GM12873 (cell line): ENCODE results near the gene GJB4.

Experiments used
- TF ChIP-seq, protein P1 (sequence below): IDR thresholded peaks from 2 replicates; pipeline ENCODE4 v1.5.1; 2012; ENCODE audit warnings: low read depth, mild to moderate bottlenecking, moderate library complexity, low read length, control low read depth; ENCODE audit not compliant: insufficient read depth; ENCODE audit errors: missing control alignments

The GJB4 gene

GRCh38 chr1:34794790-34795180, 35.2 kb downstream of the GJB4 start:
- TF ChIP-seq, protein P1, sequence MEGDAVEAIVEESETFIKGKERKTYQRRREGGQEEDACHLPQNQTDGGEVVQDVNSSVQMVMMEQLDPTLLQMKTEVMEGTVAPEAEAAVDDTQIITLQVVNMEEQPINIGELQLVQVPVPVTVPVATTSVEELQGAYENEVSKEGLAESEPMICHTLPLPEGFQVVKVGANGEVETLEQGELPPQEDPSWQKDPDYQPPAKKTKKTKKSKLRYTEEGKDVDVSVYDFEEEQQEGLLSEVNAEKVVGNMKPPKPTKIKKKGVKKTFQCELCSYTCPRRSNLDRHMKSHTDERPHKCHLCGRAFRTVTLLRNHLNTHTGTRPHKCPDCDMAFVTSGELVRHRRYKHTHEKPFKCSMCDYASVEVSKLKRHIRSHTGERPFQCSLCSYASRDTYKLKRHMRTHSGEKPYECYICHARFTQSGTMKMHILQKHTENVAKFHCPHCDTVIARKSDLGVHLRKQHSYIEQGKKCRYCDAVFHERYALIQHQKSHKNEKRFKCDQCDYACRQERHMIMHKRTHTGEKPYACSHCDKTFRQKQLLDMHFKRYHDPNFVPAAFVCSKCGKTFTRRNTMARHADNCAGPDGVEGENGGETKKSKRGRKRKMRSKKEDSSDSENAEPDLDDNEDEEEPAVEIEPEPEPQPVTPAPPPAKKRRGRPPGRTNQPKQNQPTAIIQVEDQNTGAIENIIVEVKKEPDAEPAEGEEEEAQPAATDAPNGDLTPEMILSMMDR, result no peak

DNA sequence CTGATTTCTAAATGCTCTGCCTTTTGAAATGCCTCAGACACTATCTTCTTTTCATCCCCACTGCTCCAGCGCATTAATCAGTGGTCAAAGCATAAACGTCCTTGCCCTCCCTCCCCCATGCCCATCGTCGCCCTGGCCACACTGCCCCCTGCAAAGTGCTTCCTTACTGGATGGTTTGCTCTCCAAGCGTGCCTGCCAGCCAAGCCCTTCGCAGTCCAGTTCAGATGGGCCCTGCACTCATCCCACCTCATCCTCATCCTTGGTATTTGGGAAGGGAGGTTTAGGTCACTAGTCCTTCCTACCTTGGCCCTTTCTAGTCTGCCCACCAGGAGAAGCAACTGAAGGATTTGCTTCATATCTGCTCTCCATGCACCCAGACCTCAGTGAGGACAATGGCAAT, 36.4 kb downstream of the GJB4 start:
- TF ChIP-seq, protein P1, result no peak

DNA sequence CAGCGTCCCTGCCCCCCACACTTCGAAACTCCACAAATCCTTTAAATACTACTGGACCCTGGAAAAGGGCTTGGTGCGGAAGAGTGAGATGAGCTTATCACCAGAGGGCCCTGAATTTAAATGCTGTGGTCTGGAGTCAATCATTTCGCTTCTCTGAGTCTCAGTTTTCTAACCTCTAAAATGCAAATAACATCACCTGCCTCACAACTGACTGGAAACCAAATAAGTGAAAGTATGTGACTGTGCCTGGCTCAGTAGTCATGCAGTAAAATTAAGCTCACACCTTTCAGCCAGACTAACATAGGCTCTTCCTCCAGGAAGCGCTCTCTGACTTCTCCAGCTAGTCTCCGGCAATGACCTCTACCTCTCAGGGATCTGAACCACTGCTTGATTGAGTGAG, 37.5 kb downstream of the GJB4 start:
- TF ChIP-seq, protein P1, result no peak

DNA sequence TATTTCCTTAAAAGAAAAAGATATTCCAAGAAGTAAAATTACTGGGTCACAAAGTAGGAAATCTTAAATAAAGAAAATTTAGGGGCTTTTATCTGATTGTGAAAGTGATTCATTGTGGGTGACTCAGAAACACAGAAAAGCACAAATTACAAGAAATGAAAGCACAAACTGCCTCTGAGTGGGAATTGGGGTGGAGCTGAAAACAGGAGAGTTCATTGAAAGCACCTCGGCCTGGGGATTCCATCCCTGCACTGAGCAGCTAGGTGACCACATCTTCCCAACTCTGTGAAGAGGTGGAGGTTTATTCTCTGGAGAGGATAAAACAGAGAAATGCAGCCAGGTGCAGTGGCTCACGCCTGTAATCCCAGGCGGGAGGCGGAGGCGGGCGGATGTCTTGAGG, 40.7 kb downstream of the GJB4 start:
- TF ChIP-seq, protein P1, result no peak

- TF ChIP-seq, protein P1, result no peak
These were observed 44.2 kb downstream of the GJB4 start for GRCh38 chr1:34803770-34804169.

- TF ChIP-seq, protein P1, result no peak
These were observed 46.9 kb downstream of the GJB4 start for GRCh38 chr1:34806396-34806795.

DNA sequence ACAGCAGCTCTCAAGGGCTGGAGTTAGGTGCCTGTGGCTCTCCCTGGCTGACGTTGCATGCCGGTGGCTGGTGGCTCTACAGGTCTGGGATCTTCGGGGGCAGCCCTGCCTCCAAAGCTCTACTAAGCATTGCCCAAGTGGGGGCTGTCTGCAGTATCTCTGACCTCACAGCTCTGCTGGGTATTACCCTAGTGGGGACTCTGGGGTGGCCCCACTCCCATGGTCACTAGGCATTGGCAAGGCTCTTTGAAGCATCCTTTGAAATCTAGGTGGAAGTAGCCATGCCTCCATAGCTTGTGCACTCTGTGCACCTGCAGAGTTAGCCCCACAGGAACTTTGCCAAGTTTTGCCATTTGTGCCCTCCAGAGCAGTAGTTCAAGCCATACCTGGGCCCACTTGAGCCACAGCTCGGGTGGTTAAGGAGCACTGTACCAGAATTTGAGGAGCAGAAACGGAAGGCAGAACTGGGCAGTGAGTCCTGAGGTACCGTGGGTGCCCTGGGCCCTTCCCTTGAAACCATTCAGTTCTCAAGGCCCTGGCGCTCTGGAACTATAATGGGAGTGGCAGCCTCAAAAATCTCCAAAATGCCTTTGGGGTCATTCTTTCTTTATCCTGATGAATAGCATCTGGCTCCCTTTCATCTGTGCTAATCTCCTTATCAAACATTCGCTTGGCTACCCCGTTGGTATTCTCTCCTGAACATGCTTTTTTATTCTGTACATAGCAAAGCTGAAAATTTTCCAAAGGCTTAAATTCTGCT, 48.7 kb downstream of the GJB4 start:
- TF ChIP-seq, protein P1, result no peak
